PFSK-1 (cell line): Measurements from ENCODE around the gene KLK6.

ENCODE experiments used
- FOXP2 ChIP-seq: optimal IDR thresholded peaks from 2 replicates; pipeline ENCODE3; 2011; ENCODE audit warnings: borderline replicate concordance, control low read depth, inconsistent platforms; ENCODE audit not compliant: insufficient read depth; ENCODE audit errors: extremely low read length, extremely low read depth
- POLR2AphosphoS5 ChIP-seq: IDR thresholded peaks from 2 replicates; pipeline ENCODE4 v1.6.1; 2012; ENCODE audit warnings: low read depth, mild to moderate bottlenecking, control low read depth, low read length, moderate library complexity
- REST ChIP-seq, 2 experiments: IDR thresholded peaks; 2 replicates each; pipeline versions ENCODE4 v1.6.1 to v1.8.0; 2011 to 2012; ENCODE audit warnings: low read depth in 2 of 2, low read length in 2 of 2, control low read depth in 1 of 2, inconsistent platforms in 1 of 2, mild to moderate bottlenecking in 1 of 2, moderate library complexity in 1 of 2; ENCODE audit not compliant: insufficient read depth in 1 of 2
- SIN3A ChIP-seq: IDR thresholded peaks from 2 replicates; pipeline ENCODE4 v1.6.1; 2012; ENCODE audit warnings: mild to moderate bottlenecking, low read length, moderate library complexity, borderline replicate concordance; ENCODE audit not compliant: insufficient read depth
- TAF1 ChIP-seq: IDR thresholded peaks from 2 replicates; pipeline ENCODE4 v1.6.1; 2012; ENCODE audit warnings: low read length, control low read depth, borderline replicate concordance; ENCODE audit not compliant: insufficient read depth

KLK6 gene

GRCh38 chr19:50924586-50924985, 44.8 kb downstream of the KLK6 start:
- TF ChIP-seq SIN3A (no peak), REST (IDR thresholded peaks at IDR 0.05; ENCODE audit: insufficient read depth in 1 of 2, low read depth in 2 of 2, low read length in 2 of 2) (no peak), POLR2AphosphoS5 (no peak), FOXP2 (no peak), TAF1 (no peak)

DNA sequence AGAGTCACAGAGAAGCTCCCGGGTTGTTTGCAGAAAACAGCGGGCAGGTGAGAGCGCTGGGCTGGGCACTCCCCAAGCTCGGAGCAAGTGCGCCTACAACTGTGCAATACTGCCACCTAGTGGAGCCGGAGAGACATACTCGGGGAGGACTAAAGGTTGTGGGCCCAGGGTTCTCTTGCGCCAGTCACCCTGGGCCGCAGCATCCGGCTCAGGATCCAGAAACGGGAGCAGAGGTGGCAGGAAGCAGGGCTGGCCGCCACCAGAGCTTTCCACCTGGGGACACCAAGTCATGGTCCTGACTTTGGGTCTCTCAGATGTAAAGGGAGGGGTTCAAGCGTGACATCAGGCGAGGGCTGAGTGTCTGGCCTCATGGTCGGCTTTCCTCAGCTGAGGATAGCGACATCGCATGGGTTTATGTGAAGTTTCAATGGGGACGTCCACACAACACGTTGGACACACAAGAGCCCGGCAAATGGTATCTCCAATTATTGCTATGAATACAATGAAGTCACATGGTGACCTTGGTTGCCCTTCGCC, 47.0 kb downstream of the KLK6 start:
- TF ChIP-seq SIN3A: no peak
- no peak for TF ChIP-seq REST (IDR thresholded peaks at IDR 0.05; ENCODE audit: insufficient read depth in 1 of 2, low read depth in 2 of 2, low read length in 2 of 2)
- no peak for TF ChIP-seq TAF1
- no peak for TF ChIP-seq POLR2AphosphoS5
- no peak for TF ChIP-seq FOXP2

DNA sequence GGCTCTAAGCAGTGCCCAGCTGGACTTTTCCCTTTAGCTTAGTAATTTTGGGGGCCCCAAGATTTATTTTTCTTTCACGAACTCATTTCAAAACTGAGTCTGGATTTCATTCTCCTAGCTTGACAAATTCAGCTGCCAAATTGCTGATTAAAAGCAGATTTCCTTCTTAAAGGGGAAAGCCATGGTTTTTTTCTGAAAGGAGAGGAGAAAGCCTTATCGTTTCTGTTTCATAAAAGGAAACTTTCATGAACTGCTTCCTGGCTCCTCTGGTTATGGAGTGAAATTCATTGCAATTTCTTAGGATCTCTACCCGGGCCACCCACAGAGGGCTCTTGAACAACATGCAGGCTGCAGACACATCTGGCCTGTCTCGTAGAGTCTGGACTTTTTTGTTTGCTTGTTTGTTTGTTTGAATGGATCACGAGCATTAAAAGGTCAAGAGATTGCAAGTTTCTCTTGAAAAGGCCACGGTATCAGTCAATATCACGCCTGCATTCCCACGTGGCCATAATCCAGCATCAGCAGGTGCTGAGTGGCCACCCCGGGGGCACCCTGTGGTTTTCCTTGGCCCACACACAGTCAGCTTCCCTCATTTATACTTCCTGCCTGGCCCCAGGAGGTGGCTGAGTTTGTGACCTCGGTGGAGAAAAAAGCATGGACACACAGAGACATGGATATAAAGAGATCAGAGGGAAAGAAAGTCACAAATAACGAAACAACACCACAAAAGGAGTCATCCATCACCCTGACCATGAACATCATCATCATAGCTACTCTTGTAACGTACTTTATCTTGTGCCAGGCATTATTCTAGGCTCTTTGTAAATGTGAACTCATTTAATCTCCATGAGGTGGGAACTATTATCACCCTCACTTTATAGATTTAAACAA, 47.7 kb downstream of the KLK6 start:
- no peak for TF ChIP-seq REST (IDR thresholded peaks at IDR 0.05; ENCODE audit: insufficient read depth in 1 of 2, low read depth in 2 of 2, low read length in 2 of 2)
- no peak for TF ChIP-seq SIN3A
- TF ChIP-seq POLR2AphosphoS5: no peak
- no peak for TF ChIP-seq TAF1
- TF ChIP-seq FOXP2: no peak

GRCh38 chr19:50916069-50916468, 53.3 kb downstream of the KLK6 start:
- TF ChIP-seq SIN3A (no peak), TAF1 (no peak), REST (IDR thresholded peaks at IDR 0.05; ENCODE audit: insufficient read depth in 1 of 2, low read depth in 2 of 2, low read length in 2 of 2) (no peak), FOXP2 (no peak), POLR2AphosphoS5 (no peak)
